Measurements from ENCODE around the gene HES2.

- TF ChIP-seq EP300 (IDR thresholded peaks at IDR 0.05) (no peak), POLR2AphosphoS5 (IDR thresholded peaks at IDR 0.05) (no peak)
Observed at GRCh38 chr1:6444377-6444776, 24.7 kb upstream of the HES2 start.

All from gastroesophageal sphincter (tissue), 2 donors.